ENCODE data around the gene SLC11A2. TPM values are rescaled to one million over a fixed set of nuclear protein-coding genes. Genes with fewer than 3 reads are reported as not detected.
A peak's percentile ranks its signal among the peaks of the same experiment; 100 is the strongest.

Gene SLC11A2
- total and polyA plus RNA-seq, 2 of the 8 experiments (the other 6 are each of a cell fraction or from before 2014, with no cell fraction given), result 55.0 to 61.5 TPM

- Histone ChIP-seq H3K23me2 (ENCODE audit: low read depth, low read length) (peaks cover 1% of the 10 kb centered on the region; the same call in 1 of the 2 replicates), H4K20me1 (replicated peaks in 1 of 2; ENCODE audit: control insufficient read depth in 1 of 2, insufficient read depth in 2 of 2, low read length in 2 of 2) (no peaks in the 10 kb centered on the region), H2BK12ac (ENCODE audit: low read depth, low read length) (no peak overlapping the region), H3K14ac (ENCODE audit: insufficient read length) (no peak overlapping the region), H2BK15ac (ENCODE audit: low read length) (0 out of 2 replicates have a peak overlapping the region, but pooled peaks have one; percentile 0), H4K91ac (replicated peaks; ENCODE audit: insufficient read length, low read length) (no peak overlapping the region), H3K9me3 (ENCODE audit: insufficient read depth in 2 of 2, low read depth in 1 of 2, low read length in 1 of 2) (no peaks in the 10 kb centered on the region), H3K4ac (replicated peaks; ENCODE audit: insufficient read length, low read depth, low read length) (no peak overlapping the region), H3K27me3 (replicated peaks in 1 of 4; ENCODE audit: control insufficient read depth in 3 of 4, extremely low read depth in 1 of 4, insufficient read depth in 3 of 4, low read length in 3 of 4) (no peaks in the 10 kb centered on the region; a peak in 1 of 7 replicates), H3K36me3 (ENCODE audit: control insufficient read depth in 2 of 4, insufficient read depth in 4 of 4, low read length in 3 of 4) (no peaks in the 10 kb centered on the region), H3K9ac (replicated peaks in 1 of 4; ENCODE audit: extremely low read depth in 1 of 4, low read depth in 3 of 4, low read length in 3 of 4) (no peak overlapping the region), H3K4me1 (replicated peaks in 1 of 4; ENCODE audit: control insufficient read depth in 3 of 4, insufficient read depth in 4 of 4, low read length in 3 of 4) (peaks cover 9 to 16% (median 13%) of the 10 kb centered on the region in 4 experiments), H2BK5ac (ENCODE audit: low read depth, low read length) (no peak overlapping the region), H4K8ac (ENCODE audit: extremely low read depth, insufficient read depth, low read length) (peak overlapping the region; percentile 81; the same call in 1 of the 2 replicates), H3K79me2 (ENCODE audit: control insufficient read depth in 1 of 2, insufficient read depth in 2 of 2, low read length in 2 of 2) (peaks cover 10 to 31% of the 10 kb centered on the region in 2 experiments), H3K23ac (ENCODE audit: insufficient read length) (no peak overlapping the region), H3K4me3 (ENCODE audit: extremely low read depth in 1 of 4, insufficient read depth in 2 of 4, low read depth in 3 of 4, low read length in 4 of 4) (no peak overlapping the region), H3K79me1 (ENCODE audit: low read depth, low read length) (peaks cover 2% of the 10 kb centered on the region; the same call in 1 of the 2 replicates), H2AFZ (ENCODE audit: low read length) (no peak overlapping the region), H3K18ac (ENCODE audit: extremely low read depth, low read length) (no peak overlapping the region), H2BK20ac (ENCODE audit: low read length) (no peak overlapping the region), H2BK120ac (replicated peaks; ENCODE audit: low read depth, low read length) (no peak overlapping the region), H4K5ac (ENCODE audit: insufficient read length, low read depth, low read length) (no peak overlapping the region), H3K56ac (replicated peaks; ENCODE audit: insufficient read length, low read depth, low read length) (no peak overlapping the region), H3K27ac (ENCODE audit: low read depth, low read length) (no peak overlapping the region), H3K4me2 (ENCODE audit: insufficient read depth in 1 of 2, low read depth in 2 of 2, low read length in 2 of 2) (peak overlapping the region; percentile 3 to 5; a peak in 3 of 4 replicates), H2AK5ac (ENCODE audit: low read depth, low read length) (no peak overlapping the region)
- ChIA-PET POLR2A (ENCODE audit: partially characterized antibody) (interaction anchor here (0.6 to 4.2 kb wide), 9 partner anchors 14 to 203 kb away, joined by 3 to 30 read pairs (median 4); partner anchors contain the start of genes CSRNP2, LETMD1 and POU6F1), CTCF (ENCODE audit: partially characterized antibody) (interaction anchor here (0.7 to 8.0 kb wide), 18 partner anchors 10 to 262 kb away, joined by 3 to 66 read pairs (median 4); partner anchors contain the start of gene TMPRSS12)
- WGBS, 2 experiments (ENCODE audit: extremely low coverage in 1 of 2, insufficient coverage in 1 of 2, insufficient read length in 1 of 2, insufficient replicate concordance in 2 of 2, low coverage in 1 of 2, low lambda C conversion rate in 2 of 2, missing lambda C conversion rate in 1 of 2), result 84% methylated on average over 15 of the region's 15 CpGs; no CpG with 5 or more reads in 1 of the 2 experiments
- DNase-seq (ENCODE audit: low read depth in 1 of 2, low spot score in 2 of 2), result no peak
- FAIRE-seq, result no peak
- TF ChIP-seq SRF (IDR thresholded peaks at IDR 0.05; ENCODE audit: low read depth, low read length), result no peak
- no peak for TF ChIP-seq BRCA1 (IDR thresholded peaks at IDR 0.05; ENCODE audit: low read depth, low read length)
- no peak for TF ChIP-seq CBX8 (IDR thresholded peaks at IDR 0.05; ENCODE audit: borderline replicate concordance, low read depth, low read length)
- no peak for TF ChIP-seq SIX5 (IDR thresholded peaks at IDR 0.05; ENCODE audit: low read depth, low read length)
- no peak for TF ChIP-seq BCL11A (IDR thresholded peaks at IDR 0.05; ENCODE audit: low read depth in 2 of 2, low read length in 2 of 2)
These were observed 1.2 kb upstream of the SLC11A2 start for GRCh38 chr12:51027342-51027835.

Measured in H1 (cell line).